ENCODE measurements around the gene LZTS3. TPM values are rescaled to one million over a fixed set of nuclear protein-coding genes. Genes with fewer than 3 reads are reported as not detected.
"Not testable (repeated sequence)": the region's sequence is repeated elsewhere in the genome, so short reads cannot be mapped to it uniquely, and the experiment has no call there.

LZTS3 gene
- total and polyA plus RNA-seq, 2 experiments from 2014 or later: 35.3 to 36.4 TPM

GRCh38 chr20:3188823-3189413 lies 15.6 kb upstream of the LZTS3 start:
- no peaks in the 10 kb centered on the region for H3K27me3 ChIP-seq
- no peaks in the 10 kb centered on the region for H3K4me1 ChIP-seq (ENCODE audit: insufficient read depth)
- TF ChIP-seq EZH2phosphoT487 (IDR thresholded peaks at IDR 0.05; ENCODE audit: low read depth, severe bottlenecking, unreplicated experiment) (no peak), EZH2 (IDR thresholded peaks at IDR 0.05; ENCODE audit: borderline replicate concordance) (no peak)
- TF ChIP-seq, protein P1, sequence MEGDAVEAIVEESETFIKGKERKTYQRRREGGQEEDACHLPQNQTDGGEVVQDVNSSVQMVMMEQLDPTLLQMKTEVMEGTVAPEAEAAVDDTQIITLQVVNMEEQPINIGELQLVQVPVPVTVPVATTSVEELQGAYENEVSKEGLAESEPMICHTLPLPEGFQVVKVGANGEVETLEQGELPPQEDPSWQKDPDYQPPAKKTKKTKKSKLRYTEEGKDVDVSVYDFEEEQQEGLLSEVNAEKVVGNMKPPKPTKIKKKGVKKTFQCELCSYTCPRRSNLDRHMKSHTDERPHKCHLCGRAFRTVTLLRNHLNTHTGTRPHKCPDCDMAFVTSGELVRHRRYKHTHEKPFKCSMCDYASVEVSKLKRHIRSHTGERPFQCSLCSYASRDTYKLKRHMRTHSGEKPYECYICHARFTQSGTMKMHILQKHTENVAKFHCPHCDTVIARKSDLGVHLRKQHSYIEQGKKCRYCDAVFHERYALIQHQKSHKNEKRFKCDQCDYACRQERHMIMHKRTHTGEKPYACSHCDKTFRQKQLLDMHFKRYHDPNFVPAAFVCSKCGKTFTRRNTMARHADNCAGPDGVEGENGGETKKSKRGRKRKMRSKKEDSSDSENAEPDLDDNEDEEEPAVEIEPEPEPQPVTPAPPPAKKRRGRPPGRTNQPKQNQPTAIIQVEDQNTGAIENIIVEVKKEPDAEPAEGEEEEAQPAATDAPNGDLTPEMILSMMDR (IDR thresholded peaks at IDR 0.05; ENCODE audit: poor library complexity): no peak
- no peak overlapping the region for H3K27ac ChIP-seq
- DNase-seq (ENCODE audit: low spot score): no peak
- no peak overlapping the region for H2AFZ ChIP-seq
- no peaks in the 10 kb centered on the region for H3K9me2 ChIP-seq (replicated peaks; ENCODE audit: insufficient read depth)
- H3K4me3 ChIP-seq: no peak overlapping the region
- no peaks in the 10 kb centered on the region for H3K9me3 ChIP-seq (ENCODE audit: low read depth)
- H3K4me2 ChIP-seq: no peak overlapping the region
- no peaks in the 10 kb centered on the region for H4K20me1 ChIP-seq (ENCODE audit: insufficient read depth, poor library complexity, severe bottlenecking)
- WGBS (ENCODE audit: low lambda C conversion rate, missing lambda C conversion rate): 93% methylated on average over 3 of the region's 3 CpGs
- no peaks in the 10 kb centered on the region for H3K79me2 ChIP-seq
- no peaks in the 10 kb centered on the region for H3K36me3 ChIP-seq (replicated peaks; ENCODE audit: insufficient read depth, low read depth)

DNA sequence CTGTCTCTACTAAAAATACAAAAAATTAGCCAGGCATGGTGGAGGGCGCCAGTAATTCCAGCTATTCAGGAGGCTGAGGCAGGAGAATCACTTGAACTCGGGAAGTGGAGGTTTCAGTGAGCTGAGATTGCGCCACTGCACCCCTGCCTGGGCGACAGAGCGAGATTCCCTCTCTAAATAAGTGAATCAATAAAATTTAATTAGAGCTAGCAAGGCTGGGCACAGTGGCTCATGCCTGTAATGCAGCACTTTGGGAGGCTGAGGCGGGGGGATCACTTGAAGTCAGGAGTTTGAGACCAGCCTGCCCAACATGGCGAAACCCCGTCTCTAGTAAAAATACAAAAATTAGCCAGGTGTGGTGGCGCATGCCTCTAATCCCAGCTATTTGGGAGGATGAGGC lies 14.5 kb upstream of the LZTS3 start:
- not testable (repeated sequence) for H3K4me1 ChIP-seq (ENCODE audit: insufficient read depth); H3K27me3 ChIP-seq; H3K27ac ChIP-seq; H3K9me2 ChIP-seq (replicated peaks; ENCODE audit: insufficient read depth); H3K79me2 ChIP-seq; H4K20me1 ChIP-seq (ENCODE audit: insufficient read depth, poor library complexity, severe bottlenecking); H3K36me3 ChIP-seq (replicated peaks; ENCODE audit: insufficient read depth, low read depth); H3K4me3 ChIP-seq; H2AFZ ChIP-seq; DNase-seq (ENCODE audit: low spot score); H3K9me3 ChIP-seq (ENCODE audit: low read depth); H3K4me2 ChIP-seq
- 99% methylated on average over 9 of the region's 9 CpGs for WGBS (ENCODE audit: low lambda C conversion rate, missing lambda C conversion rate)

- DNase-seq (ENCODE audit: low spot score): no peak
- WGBS (ENCODE audit: low lambda C conversion rate, missing lambda C conversion rate): 96% methylated on average over 3 of the region's 3 CpGs
- no peaks in the 10 kb centered on the region for H3K36me3 ChIP-seq (replicated peaks; ENCODE audit: insufficient read depth, low read depth)
- H3K9me3 ChIP-seq (ENCODE audit: low read depth): no peaks in the 10 kb centered on the region
- H3K27ac ChIP-seq: no peak overlapping the region
- peaks cover 3% of the 10 kb centered on the region for H3K79me2 ChIP-seq
- TF ChIP-seq EZH2phosphoT487 (IDR thresholded peaks at IDR 0.05; ENCODE audit: low read depth, severe bottlenecking, unreplicated experiment): no peak
- no peak for TF ChIP-seq EZH2 (IDR thresholded peaks at IDR 0.05; ENCODE audit: borderline replicate concordance)
- TF ChIP-seq, protein P1 (IDR thresholded peaks at IDR 0.05; ENCODE audit: poor library complexity): no peak
- no peaks in the 10 kb centered on the region for H3K27me3 ChIP-seq
- no peak overlapping the region for H2AFZ ChIP-seq
- H4K20me1 ChIP-seq (ENCODE audit: insufficient read depth, poor library complexity, severe bottlenecking): no peaks in the 10 kb centered on the region
- H3K9me2 ChIP-seq (replicated peaks; ENCODE audit: insufficient read depth): no peaks in the 10 kb centered on the region
- H3K4me2 ChIP-seq: no peak overlapping the region
- no peaks in the 10 kb centered on the region for H3K4me1 ChIP-seq (ENCODE audit: insufficient read depth)
- H3K4me3 ChIP-seq: no peak overlapping the region
Observed at GRCh38 chr20:3183896-3184612, 10.7 kb upstream of the LZTS3 start.

- H3K9me2 ChIP-seq (replicated peaks; ENCODE audit: insufficient read depth); H4K20me1 ChIP-seq (ENCODE audit: insufficient read depth, poor library complexity, severe bottlenecking); H3K9me3 ChIP-seq (ENCODE audit: low read depth); H3K27me3 ChIP-seq; H3K4me1 ChIP-seq (ENCODE audit: insufficient read depth); H3K79me2 ChIP-seq; H3K36me3 ChIP-seq (replicated peaks; ENCODE audit: insufficient read depth, low read depth); H3K4me3 ChIP-seq; H3K27ac ChIP-seq; H2AFZ ChIP-seq; DNase-seq (ENCODE audit: low spot score); H3K4me2 ChIP-seq: not testable (repeated sequence)
- 95% methylated on average over 5 of the region's 5 CpGs for WGBS (ENCODE audit: low lambda C conversion rate, missing lambda C conversion rate)
Observed at GRCh38 chr20:3182429-3182828, 9.1 kb upstream of the LZTS3 start.
